Psoas muscle (tissue), 8 donors: ENCODE results near the gene MARCHF3. TPM values are rescaled to one million over a fixed set of nuclear protein-coding genes. Genes with fewer than 3 reads are reported as not detected.
A peak's percentile ranks its signal among the peaks of the same experiment; 100 is the strongest.

ENCODE experiments used
- ATAC-seq, 4 donors: fragments of 200-7000 bp; cut with Tn5 transposase; one replicate each; pipeline ENCODE4 v1.9.1; 2020; ENCODE audit warnings: moderate library complexity in 3 of 4, mild to moderate bottlenecking in 2 of 4
- DNase-seq, 2 donors: peaks; one replicate each; pipeline ENCODE4 v3.0.0-alpha.2; 2020
- H3K27ac ChIP-seq: fragments of 200-600 bp; one replicate; pipeline ENCODE4 v1.8.0; 2022
- H3K27me3 ChIP-seq, 3 donors: fragments of 200-600 bp in 1 of 3; one replicate each; pipeline versions ENCODE4 v1.6.1 to v1.8.0; 2013 to 2022; ENCODE audit warnings: low read length in 2 of 3, mild to moderate bottlenecking in 2 of 3, moderate library complexity in 1 of 3; ENCODE audit not compliant: insufficient read depth in 3 of 3
- H3K36me3 ChIP-seq, 2 donors: fragments of 200-600 bp in 1 of 2; one replicate each; pipeline versions ENCODE4 v1.6.1 to v1.8.0; 2013 to 2022; ENCODE audit warnings: low read depth in 1 of 2, mild to moderate bottlenecking in 1 of 2, moderate library complexity in 1 of 2; ENCODE audit not compliant: insufficient read depth in 1 of 2
- H3K4me1 ChIP-seq: fragments of 200-600 bp; one replicate; pipeline ENCODE4 v1.8.0; 2022
- H3K4me3 ChIP-seq: fragments of 200-600 bp; one replicate; pipeline ENCODE4 v1.8.0; 2022; ENCODE audit warnings: mild to moderate bottlenecking
- H3K9me3 ChIP-seq: fragments of 200-600 bp; one replicate; pipeline ENCODE4 v1.8.0; 2022
- CTCF ChIP-seq: fragments of 200-600 bp; IDR thresholded peaks from one replicate; pipeline ENCODE4 v1.8.0; 2022; ENCODE audit warnings: antibody characterized with exemption
- WGBS, 3 donors: extraction: QIAGEN DNeasy Blood & Tissue Kit; methylation state at CpG; one replicate each; pipeline versions ENCODE4 v1.1.6 to v1.1.7; 2013; 5-methylcytosine and 5-hydroxymethylcytosine counted together
- intact Hi-C, 2 donors: fragments of 100-400 bp; cut with DNase I; formaldehyde crosslinking; loops; one replicate each; pipeline versions ENCODE4 v1.11.0 to v1.14.2; 2022
- polyA plus RNA-seq, 3 donors: library from polyadenylated mRNA; stranded (reverse); fragments of 200-250 nt; gene quantifications; one replicate each; pipeline ENCODE4 v1.2.3, GENCODE V29; 2013
- total RNA-seq, 4 donors: library from RNA; stranded (reverse); fragmentation: NEBNext Ultra II Directional in 2 of 4; extraction: Animal tissue kit (Norgen Biotek cat#: 25700) in 2 of 4; gene quantifications; one replicate each; pipeline versions ENCODE4 v1.2.1 to v1.2.4, GENCODE V29; 2021 to 2023
- donor health status: healthy with polysubstance abuse.
- donor health status: DM: no; HTN: no; CAD: no; lungs with moderate emphysema.
- donor health status: Bipolar disorder and iron deficiency.
- donor health status: healthy.
- donor health status: DM: yes; HTN: yes; CAD: no.
- donor health status: DM: no; HTN: no; CAD: no.
- donor health status: DM: no; HTN: no; CAD: no.
- donor health status: DM: yes; HTN: yes; CAD: no.

Gene MARCHF3
- total and polyA plus RNA-seq, 7 donors: 6.0 to 22.0 (median 12.0) TPM

GRCh38 chr5:126918615-126918957 is 111.8 kb downstream of the MARCHF3 start:
- ATAC-seq (no peak), DNase-seq (no peak)
- Histone ChIP-seq H3K27ac (no peak overlapping the region), H3K36me3 (peaks cover 0 to 6% of the 10 kb centered on the region in 2 donors), H3K4me3 (no peak overlapping the region), H3K27me3 (no peaks in the 10 kb centered on the region), H3K9me3 (no peaks in the 10 kb centered on the region), H3K4me1 (peaks cover 17% of the 10 kb centered on the region)
- TF ChIP-seq CTCF: no peak
- intact Hi-C loops: no loop called here
- WGBS, 3 donors: 86 to 92% (median 87%) methylated on average over 3 of the region's 3 CpGs

GRCh38 chr5:126917918-126918614 is 112.3 kb downstream of the MARCHF3 start:
- no peak for TF ChIP-seq CTCF
- peak in 2 of 4 donors; percentile 33 to 44 for ATAC-seq
- H3K36me3 ChIP-seq: peaks cover under 1 to 6% of the 10 kb centered on the region in 2 donors
- no peak overlapping the region for H3K27ac ChIP-seq
- peak in 1 of 2 donors; percentile 50 for DNase-seq
- intact Hi-C loops: no loop called here
- H3K4me1 ChIP-seq: peaks cover 17% of the 10 kb centered on the region
- no peaks in the 10 kb centered on the region for H3K9me3 ChIP-seq
- no peak overlapping the region for H3K4me3 ChIP-seq
- 55 to 73% (median 62%) methylated on average over 9 of the region's 9 CpGs for WGBS, 3 donors
- no peaks in the 10 kb centered on the region for H3K27me3 ChIP-seq

- WGBS, 3 donors: 96 to 100% (median 100%) methylated on average over 2 of the region's 2 CpGs
- DNase-seq (no peak), ATAC-seq (no peak)
- Histone ChIP-seq H3K27me3 (no peaks in the 10 kb centered on the region), H3K4me3 (no peak overlapping the region), H3K27ac (no peak overlapping the region), H3K36me3 (peaks cover 6 to 9% of the 10 kb centered on the region in 2 donors), H3K4me1 (peaks cover 14% of the 10 kb centered on the region), H3K9me3 (no peaks in the 10 kb centered on the region)
- no peak for TF ChIP-seq CTCF
- intact Hi-C loops: no loop called here
Measured at GRCh38 chr5:126915496-126915895, 114.9 kb downstream of the MARCHF3 start.

- intact Hi-C loops: no loop called here
- no peak for TF ChIP-seq CTCF
- Histone ChIP-seq H3K36me3 (peaks cover 6 to 9% of the 10 kb centered on the region in 2 donors), H3K9me3 (no peaks in the 10 kb centered on the region), H3K27ac (no peak overlapping the region), H3K27me3 (no peaks in the 10 kb centered on the region), H3K4me3 (no peak overlapping the region), H3K4me1 (peaks cover 8% of the 10 kb centered on the region)
- WGBS, 3 donors: 85 to 87% (median 86%) methylated on average over 9 of the region's 9 CpGs
- no peak for ATAC-seq
- no peak for DNase-seq
Measured at GRCh38 chr5:126914801-126915436, 115.4 kb downstream of the MARCHF3 start.
